ENCODE measurements around the gene SMARCA2. TPM values are rescaled to one million over a fixed set of nuclear protein-coding genes. Genes with fewer than 3 reads are reported as not detected.
A peak's percentile ranks its signal among the peaks of the same experiment; 100 is the strongest.

SMARCA2 gene
- total RNA-seq, 4 donors from 2014 or later = 148 to 217 (median 196) TPM

DNA sequence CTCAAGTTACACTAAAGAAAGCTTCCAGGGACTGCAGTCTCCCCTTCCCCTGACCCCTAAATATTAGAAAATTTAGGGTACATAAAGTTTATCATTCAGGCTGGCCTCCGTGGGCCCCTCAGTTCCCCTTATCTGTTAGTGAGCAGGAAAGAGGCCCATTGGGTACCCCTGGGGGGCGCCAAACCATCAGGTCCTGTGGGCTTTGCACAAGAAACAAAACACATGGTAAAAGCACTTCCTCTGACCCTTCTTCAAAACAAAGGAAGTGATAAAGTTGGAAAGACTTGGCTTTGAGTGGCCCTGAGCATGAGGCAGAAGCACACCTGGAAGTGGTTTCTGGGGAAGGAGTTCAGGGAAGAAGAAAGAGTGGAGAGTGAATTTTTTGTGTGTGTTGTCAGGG is 213.0 kb downstream of the SMARCA2 start:
- H3K36me3 ChIP-seq = no peaks in the 10 kb centered on the region
- H3K4me1 ChIP-seq = peaks cover 0 to 3% of the 10 kb centered on the region in 2 donors
- no peak overlapping the region for H3K4me3 ChIP-seq (replicated peaks in 1 of 3)
- H3K27ac ChIP-seq = no peak overlapping the region
- peak; percentile 48 to 62 for DNase-seq
- whole genome bisulfite sequencing, 2 donors = 37 to 45% methylated on average over 2 of the region's 2 CpGs
- no peaks in the 10 kb centered on the region for H3K27me3 ChIP-seq
- intact Hi-C loops (cut with DNase I) = no loop called here
- no peaks in the 10 kb centered on the region for H3K9me3 ChIP-seq
- TF ChIP-seq, protein P1, sequence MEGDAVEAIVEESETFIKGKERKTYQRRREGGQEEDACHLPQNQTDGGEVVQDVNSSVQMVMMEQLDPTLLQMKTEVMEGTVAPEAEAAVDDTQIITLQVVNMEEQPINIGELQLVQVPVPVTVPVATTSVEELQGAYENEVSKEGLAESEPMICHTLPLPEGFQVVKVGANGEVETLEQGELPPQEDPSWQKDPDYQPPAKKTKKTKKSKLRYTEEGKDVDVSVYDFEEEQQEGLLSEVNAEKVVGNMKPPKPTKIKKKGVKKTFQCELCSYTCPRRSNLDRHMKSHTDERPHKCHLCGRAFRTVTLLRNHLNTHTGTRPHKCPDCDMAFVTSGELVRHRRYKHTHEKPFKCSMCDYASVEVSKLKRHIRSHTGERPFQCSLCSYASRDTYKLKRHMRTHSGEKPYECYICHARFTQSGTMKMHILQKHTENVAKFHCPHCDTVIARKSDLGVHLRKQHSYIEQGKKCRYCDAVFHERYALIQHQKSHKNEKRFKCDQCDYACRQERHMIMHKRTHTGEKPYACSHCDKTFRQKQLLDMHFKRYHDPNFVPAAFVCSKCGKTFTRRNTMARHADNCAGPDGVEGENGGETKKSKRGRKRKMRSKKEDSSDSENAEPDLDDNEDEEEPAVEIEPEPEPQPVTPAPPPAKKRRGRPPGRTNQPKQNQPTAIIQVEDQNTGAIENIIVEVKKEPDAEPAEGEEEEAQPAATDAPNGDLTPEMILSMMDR (IDR thresholded peaks at IDR 0.05) = peak in 3 of 6 experiments; percentile 37 to 54 (median 54)
- TF ChIP-seq POLR2A (IDR thresholded peaks at IDR 0.05) = no peak

DNA sequence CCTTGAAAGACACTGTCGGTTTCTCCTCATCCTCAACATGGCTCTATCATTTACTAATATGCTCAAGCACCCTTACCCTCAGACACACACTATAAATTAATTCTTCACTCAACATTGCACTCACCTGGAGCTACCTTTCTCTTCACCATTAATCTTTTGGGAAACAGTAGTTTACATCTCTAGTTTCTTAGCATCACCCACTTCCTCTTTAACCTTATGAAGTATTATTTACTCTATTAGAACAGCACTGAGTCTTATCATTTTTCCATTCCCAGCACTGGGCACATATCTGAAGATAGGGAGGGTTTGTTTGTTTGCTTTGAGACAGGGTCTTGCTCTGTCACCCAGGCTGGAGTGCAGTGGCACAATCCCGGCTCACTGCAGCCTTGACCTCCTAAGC is 213.5 kb downstream of the SMARCA2 start:
- no peaks in the 10 kb centered on the region for H3K36me3 ChIP-seq
- intact Hi-C loops (cut with DNase I) = no loop called here
- no peak overlapping the region for H3K4me3 ChIP-seq (replicated peaks in 1 of 3)
- DNase-seq = no peak
- no peaks in the 10 kb centered on the region for H3K9me3 ChIP-seq
- WGBS, 2 donors = 87 to 90% methylated on average over 2 of the region's 2 CpGs
- H3K27ac ChIP-seq = no peak overlapping the region
- H3K27me3 ChIP-seq = no peaks in the 10 kb centered on the region
- peaks cover 0 to 3% of the 10 kb centered on the region in 2 donors for H3K4me1 ChIP-seq
- no peak for TF ChIP-seq POLR2A (IDR thresholded peaks at IDR 0.05)
- TF ChIP-seq, protein P1 (IDR thresholded peaks at IDR 0.05) = no peak

DNA sequence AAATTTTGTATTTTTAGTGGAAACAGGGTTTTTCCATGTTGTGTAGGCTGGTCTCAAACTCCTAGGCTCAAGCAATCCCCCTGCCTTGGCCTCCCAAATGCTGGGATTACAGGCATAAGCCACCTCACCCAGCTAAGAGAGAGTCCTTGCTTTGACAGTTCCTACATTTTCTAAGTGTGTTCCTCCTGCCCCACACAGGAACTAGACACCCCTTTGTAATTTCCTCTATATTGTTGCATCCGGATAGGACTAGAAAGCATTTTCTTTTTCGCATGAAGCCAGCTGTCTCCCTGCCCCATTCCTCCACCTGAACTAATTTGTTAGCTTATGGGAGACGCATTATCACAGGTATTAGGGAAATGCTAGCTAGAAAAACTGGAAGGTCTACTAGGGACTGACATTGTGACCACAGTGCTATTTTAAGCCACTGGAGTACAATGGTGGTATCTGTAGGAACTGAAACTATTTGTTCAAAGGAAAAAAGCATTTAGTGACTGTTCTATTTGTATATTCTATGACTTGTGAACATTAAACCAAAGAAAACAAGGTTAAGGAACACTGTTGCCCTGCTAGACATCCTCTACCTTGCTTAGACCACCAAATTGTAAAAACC is 214.1 kb downstream of the SMARCA2 start:
- no peak for DNase-seq
- Histone ChIP-seq H3K9me3 (no peaks in the 10 kb centered on the region), H3K27ac (no peak overlapping the region), H3K4me3 (replicated peaks in 1 of 3) (no peak overlapping the region), H3K27me3 (no peaks in the 10 kb centered on the region), H3K36me3 (no peaks in the 10 kb centered on the region), H3K4me1 (peaks cover 0 to 3% of the 10 kb centered on the region in 2 donors)
- intact Hi-C loops (cut with DNase I) = no loop called here
- 86 to 94% methylated on average over 3 of the region's 3 CpGs for WGBS, 2 donors
- TF ChIP-seq, protein P1 (IDR thresholded peaks at IDR 0.05) = no peak
- TF ChIP-seq POLR2A (IDR thresholded peaks at IDR 0.05) = no peak

DNA sequence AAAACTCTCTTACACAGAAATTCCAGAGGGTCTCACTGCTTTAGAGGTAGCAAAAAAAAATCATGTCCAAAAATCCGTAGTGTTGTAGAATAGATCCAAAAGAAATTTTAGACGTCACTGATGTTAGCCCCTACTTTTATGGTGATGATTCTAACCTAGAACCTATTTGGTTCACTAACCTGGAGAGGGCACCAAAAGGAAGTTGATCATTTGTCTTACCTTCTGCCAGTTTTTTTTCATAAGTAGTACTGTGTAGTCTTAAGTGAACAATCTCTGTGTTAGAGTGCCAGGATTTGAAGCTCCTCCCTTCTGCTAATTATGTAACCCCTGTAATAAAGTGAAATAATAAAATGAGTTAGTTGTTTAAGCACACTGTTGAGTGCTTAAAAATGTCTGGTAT is 215.2 kb downstream of the SMARCA2 start:
- Histone ChIP-seq H3K27me3 (no peaks in the 10 kb centered on the region), H3K4me1 (peaks cover 0 to 3% of the 10 kb centered on the region in 2 donors), H3K27ac (no peak overlapping the region), H3K4me3 (replicated peaks in 1 of 3) (no peak overlapping the region), H3K9me3 (no peaks in the 10 kb centered on the region), H3K36me3 (no peaks in the 10 kb centered on the region)
- no peak for DNase-seq
- TF ChIP-seq, protein P1 (IDR thresholded peaks at IDR 0.05) = peak in 1 of 6 experiments; percentile 16
- no peak for TF ChIP-seq POLR2A (IDR thresholded peaks at IDR 0.05)
- WGBS, 2 donors = 95% methylated on average over 2 of the region's 2 CpGs
- intact Hi-C loops (cut with DNase I) = no loop called here

DNA sequence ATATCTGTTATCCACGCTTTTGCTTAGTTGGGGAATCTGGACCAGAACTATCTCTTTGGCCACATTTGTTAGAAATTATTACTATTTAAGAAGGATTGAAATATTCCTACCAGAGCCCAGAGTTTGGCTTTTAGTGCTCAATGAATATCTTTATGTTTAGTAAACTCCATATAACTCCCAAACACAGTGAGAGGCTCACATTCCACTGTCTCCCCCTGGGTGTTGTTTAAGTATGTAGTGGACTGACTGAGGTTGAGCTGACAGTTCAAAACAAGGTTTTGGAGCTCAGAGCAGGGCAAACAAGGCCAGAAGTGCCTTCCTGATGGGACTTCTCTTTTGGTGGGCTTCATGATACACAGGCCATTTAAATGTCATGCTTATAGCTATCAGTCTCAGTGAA is 216.0 kb downstream of the SMARCA2 start:
- no peak overlapping the region for H3K27ac ChIP-seq
- no peak for DNase-seq
- H3K9me3 ChIP-seq = no peaks in the 10 kb centered on the region
- intact Hi-C loops (cut with DNase I) = no loop called here
- H3K4me1 ChIP-seq = peaks cover 0 to 3% of the 10 kb centered on the region in 2 donors
- H3K27me3 ChIP-seq = no peaks in the 10 kb centered on the region
- H3K36me3 ChIP-seq = no peaks in the 10 kb centered on the region
- 94 to 96% methylated on average over 1 of the region's 1 CpG for WGBS, 2 donors
- no peak for TF ChIP-seq POLR2A (IDR thresholded peaks at IDR 0.05)
- no peak overlapping the region for H3K4me3 ChIP-seq (replicated peaks in 1 of 3)

Data from thyroid gland (tissue), 4 donors.